ENCODE results near the gene ARHGAP24. TPM values are rescaled to one million over a fixed set of nuclear protein-coding genes. Genes with fewer than 3 reads are reported as not detected.
"Not testable (repeated sequence)": the region's sequence is repeated elsewhere in the genome, so short reads cannot be mapped to it uniquely, and the experiment has no call there.

Gene ARHGAP24
- total and polyA plus RNA-seq, 10 of the 15 experiments (the other 5 are each of a cell fraction or from before 2014, with no cell fraction given), result 0.10 to 4.2 (median 0.52) TPM

DNA sequence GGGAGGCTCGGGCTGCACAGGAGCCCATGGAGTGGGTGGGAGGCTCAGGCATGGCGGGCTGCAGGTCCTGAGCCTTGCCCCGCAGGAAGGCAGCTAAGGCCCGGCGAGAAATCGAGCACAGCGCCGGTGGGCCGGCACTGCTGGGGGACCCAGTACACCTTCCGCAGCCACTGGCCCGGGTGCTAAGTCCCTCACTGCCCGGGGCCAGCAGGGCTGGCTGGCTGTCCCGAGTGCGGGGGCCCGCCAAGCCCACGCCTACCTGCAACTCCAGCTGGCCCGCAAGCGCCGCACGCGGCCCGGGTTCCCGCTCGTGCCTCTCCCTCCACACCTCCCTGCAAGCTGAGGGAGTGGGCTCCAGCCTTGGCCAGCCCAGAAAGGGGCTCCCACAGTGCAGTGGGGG lies 546.7 kb downstream of the ARHGAP24 start:
- H3K9me3 ChIP-seq (replicated peaks; ENCODE audit: control insufficient read depth, insufficient read depth, low read length); DNase-seq (ENCODE audit: low read depth, low spot score); FAIRE-seq; H3K36me3 ChIP-seq (ENCODE audit: control insufficient read depth in 2 of 2, insufficient read depth in 2 of 2, low read length in 1 of 2); H3K27ac ChIP-seq (ENCODE audit: control insufficient read depth, insufficient read depth); SMC1A ChIA-PET (ENCODE audit: uncharacterized antibody, unreplicated experiment); ATAC-seq; H3K9ac ChIP-seq (ENCODE audit: control insufficient read depth, insufficient read depth, low read length); H3K27me3 ChIP-seq (replicated peaks in 1 of 2; ENCODE audit: control insufficient read depth in 2 of 2, insufficient read depth in 2 of 2, low read length in 1 of 2); H3K4me1 ChIP-seq (ENCODE audit: control insufficient read depth, insufficient read depth, low read length); in situ Hi-C loops (cut with MboI); POLR2A ChIA-PET; H2AFZ ChIP-seq (ENCODE audit: control insufficient read depth, low read depth, low read length); intact Hi-C loops (cut with micrococcal nuclease; ENCODE audit: unreplicated experiment); H3K4me3 ChIP-seq; H4K20me1 ChIP-seq (ENCODE audit: control insufficient read depth, insufficient read depth); H3K4me2 ChIP-seq (ENCODE audit: control insufficient read depth, insufficient read depth); H3K79me2 ChIP-seq (ENCODE audit: control insufficient read depth, insufficient read depth, low read length); BruUV-seq (replicated peaks); RAD21 ChIA-PET (ENCODE audit: unreplicated experiment): not testable (repeated sequence)
- 0% methylated on average over 2 of the region's 24 CpGs for WGBS (ENCODE audit: insufficient coverage, insufficient replicate concordance, low lambda C conversion rate, missing lambda C conversion rate)
- CTCF ChIA-PET, result interaction anchor here (0.6 kb wide), 1 partner anchor 85 kb away, joined by 3 read pairs; no protein-coding TSS in a partner anchor

- intact Hi-C loops (cut with micrococcal nuclease; ENCODE audit: unreplicated experiment), result no loop called here
- H3K27ac ChIP-seq (ENCODE audit: control insufficient read depth, insufficient read depth), result no peak overlapping the region
- POLR2A ChIA-PET, result no interaction called here
- FAIRE-seq (no peak), DNase-seq (ENCODE audit: low read depth, low spot score) (no peak), ATAC-seq (no peak)
- H3K9me3 ChIP-seq (replicated peaks; ENCODE audit: control insufficient read depth, insufficient read depth, low read length), result no peaks in the 10 kb centered on the region
- H3K27me3 ChIP-seq (replicated peaks in 1 of 2; ENCODE audit: control insufficient read depth in 2 of 2, insufficient read depth in 2 of 2, low read length in 1 of 2), result no peaks in the 10 kb centered on the region
- 38% methylated on average over 8 of the region's 8 CpGs for whole genome bisulfite sequencing (ENCODE audit: insufficient coverage, insufficient replicate concordance, low lambda C conversion rate, missing lambda C conversion rate)
- no TSS peak for BruUV-seq (replicated peaks)
- no peaks in the 10 kb centered on the region for H3K4me1 ChIP-seq (ENCODE audit: control insufficient read depth, insufficient read depth, low read length)
- in situ Hi-C loops (cut with MboI), result no loop called here
- H3K9ac ChIP-seq (ENCODE audit: control insufficient read depth, insufficient read depth, low read length), result no peak overlapping the region
- SMC1A ChIA-PET (ENCODE audit: uncharacterized antibody, unreplicated experiment), result interaction anchor here (1.9 kb wide), 1 partner anchor 10 kb away, joined by 4 read pairs; no protein-coding TSS in a partner anchor
- no peaks in the 10 kb centered on the region for H3K36me3 ChIP-seq (ENCODE audit: control insufficient read depth in 2 of 2, insufficient read depth in 2 of 2, low read length in 1 of 2)
- H2AFZ ChIP-seq (ENCODE audit: control insufficient read depth, low read depth, low read length), result no peak overlapping the region
- H3K4me2 ChIP-seq (ENCODE audit: control insufficient read depth, insufficient read depth), result no peak overlapping the region
- no peak overlapping the region for H3K4me3 ChIP-seq
- CTCF ChIA-PET, result interaction anchor here (1.0 kb wide), 1 partner anchor 9 kb away, joined by 4 read pairs; no protein-coding TSS in a partner anchor
- TF ChIP-seq BCLAF1 (IDR thresholded peaks at IDR 0.05) (no peak), NFYB (IDR thresholded peaks at IDR 0.05; ENCODE audit: insufficient read depth, low read depth, low read length) (no peak), EGR1 (IDR thresholded peaks at IDR 0.05; ENCODE audit: borderline replicate concordance in 1 of 2, low read depth in 2 of 2, low read length in 2 of 2) (no peak), SIX5 (IDR thresholded peaks at IDR 0.05; ENCODE audit: low read depth, low read length, severe bottlenecking) (no peak), TCF12 (IDR thresholded peaks at IDR 0.05; ENCODE audit: low read depth, low read length) (no peak), CHD2 (IDR thresholded peaks at IDR 0.05; ENCODE audit: borderline replicate concordance, low read depth, low read length) (no peak), POU2F2 (IDR thresholded peaks at IDR 0.05; ENCODE audit: borderline replicate concordance, low read depth, low read length) (no peak), RAD21 (IDR thresholded peaks at IDR 0.05; ENCODE audit: insufficient read depth, low read depth, low read length) (no peak)
- H3K79me2 ChIP-seq (ENCODE audit: control insufficient read depth, insufficient read depth, low read length), result no peaks in the 10 kb centered on the region
- no peaks in the 10 kb centered on the region for H4K20me1 ChIP-seq (ENCODE audit: control insufficient read depth, insufficient read depth)
- RAD21 ChIA-PET (ENCODE audit: unreplicated experiment), result no interaction called here
Observed at GRCh38 chr4:86026720-86027119, 551.8 kb downstream of the ARHGAP24 start.
